ENCODE results near the gene KLKB1. TPM values are rescaled to one million over a fixed set of nuclear protein-coding genes. Genes with fewer than 3 reads are reported as not detected.

Gene KLKB1
- total RNA-seq, 1 experiment from 2014 or later, result not detected

DNA sequence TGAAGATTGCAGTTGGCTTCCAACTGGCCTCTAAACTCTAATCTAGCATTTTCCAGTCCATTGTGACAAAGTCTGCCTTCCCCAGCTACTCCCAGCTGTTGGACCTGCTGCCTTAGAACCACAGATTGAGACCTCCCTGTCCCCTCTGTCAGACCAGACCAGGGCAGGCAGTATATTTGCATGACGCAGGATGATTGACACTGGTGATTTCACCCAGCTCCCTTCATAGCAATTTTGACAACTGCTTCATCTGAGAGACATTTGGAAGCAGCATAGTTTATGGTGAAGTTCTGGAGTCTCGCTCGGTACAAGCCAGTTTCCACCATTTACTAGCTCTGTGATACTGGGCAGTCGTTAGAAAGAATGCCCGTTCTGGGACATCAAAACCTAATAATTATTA, 33.5 kb upstream of the KLKB1 start:
- Histone ChIP-seq H3K27me3 (replicated peaks; ENCODE audit: control insufficient read depth, insufficient read depth, low read length) (no peaks in the 10 kb centered on the region; the same call in none of the 2 replicates), H3K4me3 (ENCODE audit: low read depth, low read length) (no peak overlapping the region), H3K36me3 (ENCODE audit: control insufficient read depth, insufficient read depth, low read length) (no peaks in the 10 kb centered on the region), H3K4me1 (peaks cover 10% of the 10 kb centered on the region; the same call in 1 of the 2 replicates), H3K9me3 (no peaks in the 10 kb centered on the region)
- Mint-ChIP-seq H3K36me3 (ENCODE audit: insufficient read depth, unreplicated experiment) (no peaks in the 10 kb centered on the region), H3K9me3 (ENCODE audit: unreplicated experiment) (no peaks in the 10 kb centered on the region), H3K27ac (ENCODE audit: unreplicated experiment) (no peak overlapping the region), H3K4me3 (ENCODE audit: unreplicated experiment) (no peak overlapping the region), H3K4me1 (ENCODE audit: low read depth, unreplicated experiment) (no peaks in the 10 kb centered on the region), H3K27me3 (ENCODE audit: insufficient read depth, unreplicated experiment) (peaks cover 13% of the 10 kb centered on the region)
- ChIA-PET CTCF (no interaction called here), POLR2A (no interaction called here)
- TF ChIP-seq, protein P1, sequence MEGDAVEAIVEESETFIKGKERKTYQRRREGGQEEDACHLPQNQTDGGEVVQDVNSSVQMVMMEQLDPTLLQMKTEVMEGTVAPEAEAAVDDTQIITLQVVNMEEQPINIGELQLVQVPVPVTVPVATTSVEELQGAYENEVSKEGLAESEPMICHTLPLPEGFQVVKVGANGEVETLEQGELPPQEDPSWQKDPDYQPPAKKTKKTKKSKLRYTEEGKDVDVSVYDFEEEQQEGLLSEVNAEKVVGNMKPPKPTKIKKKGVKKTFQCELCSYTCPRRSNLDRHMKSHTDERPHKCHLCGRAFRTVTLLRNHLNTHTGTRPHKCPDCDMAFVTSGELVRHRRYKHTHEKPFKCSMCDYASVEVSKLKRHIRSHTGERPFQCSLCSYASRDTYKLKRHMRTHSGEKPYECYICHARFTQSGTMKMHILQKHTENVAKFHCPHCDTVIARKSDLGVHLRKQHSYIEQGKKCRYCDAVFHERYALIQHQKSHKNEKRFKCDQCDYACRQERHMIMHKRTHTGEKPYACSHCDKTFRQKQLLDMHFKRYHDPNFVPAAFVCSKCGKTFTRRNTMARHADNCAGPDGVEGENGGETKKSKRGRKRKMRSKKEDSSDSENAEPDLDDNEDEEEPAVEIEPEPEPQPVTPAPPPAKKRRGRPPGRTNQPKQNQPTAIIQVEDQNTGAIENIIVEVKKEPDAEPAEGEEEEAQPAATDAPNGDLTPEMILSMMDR (IDR thresholded peaks at IDR 0.05; ENCODE audit: insufficient read depth in 1 of 2, low read depth in 1 of 2, low read length in 1 of 2, severe bottlenecking in 1 of 2, unreplicated experiment in 1 of 2), result no peak
- no TSS peak for BruUV-seq (replicated peaks)
- intact Hi-C loops (cut with micrococcal nuclease; ENCODE audit: unreplicated experiment), result loop anchor here (5.0 kb wide), 1 partner anchor 52 kb away; no protein-coding TSS in a partner anchor
- no peak for DNase-seq

DNA sequence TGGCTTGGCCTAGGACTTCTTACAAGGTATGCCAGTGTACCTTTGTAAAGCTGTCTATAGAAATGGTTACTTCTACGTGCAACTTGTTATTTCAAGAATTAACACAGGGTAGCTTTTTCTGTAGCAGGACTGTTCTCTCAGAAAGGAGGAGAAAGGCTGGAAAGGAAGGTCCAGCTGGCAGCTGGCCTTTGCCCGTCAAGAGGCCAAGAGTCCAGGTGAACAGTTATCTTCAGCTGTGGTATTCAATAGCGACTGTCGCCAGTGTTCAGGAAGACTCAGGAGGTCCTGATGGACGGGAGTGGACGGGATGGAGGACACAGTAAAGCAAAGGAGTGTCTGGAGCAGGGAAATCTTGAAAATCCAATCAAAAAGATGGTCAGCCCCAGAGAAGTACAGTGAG, 31.2 kb upstream of the KLKB1 start:
- ChIA-PET POLR2A (no interaction called here), CTCF (no interaction called here)
- Mint-ChIP-seq H3K36me3 (ENCODE audit: insufficient read depth, unreplicated experiment) (no peaks in the 10 kb centered on the region), H3K27ac (ENCODE audit: unreplicated experiment) (no peak overlapping the region), H3K27me3 (ENCODE audit: insufficient read depth, unreplicated experiment) (peaks cover 13% of the 10 kb centered on the region), H3K9me3 (ENCODE audit: unreplicated experiment) (no peaks in the 10 kb centered on the region), H3K4me3 (ENCODE audit: unreplicated experiment) (no peak overlapping the region), H3K4me1 (ENCODE audit: low read depth, unreplicated experiment) (no peaks in the 10 kb centered on the region)
- DNase-seq, result no peak
- no peaks in the 10 kb centered on the region; the same call in none of the 2 replicates for H3K27me3 ChIP-seq (replicated peaks; ENCODE audit: control insufficient read depth, insufficient read depth, low read length)
- no peak overlapping the region for H3K4me3 ChIP-seq (ENCODE audit: low read depth, low read length)
- H3K4me1 ChIP-seq, result no peaks in the 10 kb centered on the region
- no peaks in the 10 kb centered on the region for H3K36me3 ChIP-seq (ENCODE audit: control insufficient read depth, insufficient read depth, low read length)
- no peaks in the 10 kb centered on the region for H3K9me3 ChIP-seq
- no TSS peak for BruUV-seq (replicated peaks)
- TF ChIP-seq, protein P1 (IDR thresholded peaks at IDR 0.05; ENCODE audit: insufficient read depth in 1 of 2, low read depth in 1 of 2, low read length in 1 of 2, severe bottlenecking in 1 of 2, unreplicated experiment in 1 of 2), result no peak
- intact Hi-C loops (cut with micrococcal nuclease; ENCODE audit: unreplicated experiment), result no loop called here

DNA sequence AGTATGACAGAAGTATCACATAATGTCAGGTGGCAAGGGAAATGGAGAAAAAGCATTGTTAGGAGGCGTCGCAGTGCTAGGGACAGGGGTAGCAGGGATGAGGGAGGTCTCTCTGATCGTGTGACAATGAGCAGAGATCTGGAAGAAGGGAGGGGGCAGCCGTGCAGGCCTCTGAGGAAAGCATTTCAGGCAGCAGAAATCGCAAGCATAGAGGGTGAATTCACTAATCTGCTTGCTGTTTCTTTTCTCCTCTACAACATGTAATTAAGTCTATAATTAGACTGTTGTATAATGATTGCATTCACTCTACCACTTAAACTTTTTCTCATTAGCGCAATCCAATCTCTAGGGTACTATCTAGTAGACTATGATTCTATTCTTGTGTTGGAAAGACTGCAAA, 26.8 kb upstream of the KLKB1 start:
- no peak overlapping the region for H3K4me3 Mint-ChIP-seq (ENCODE audit: unreplicated experiment)
- ChIA-PET CTCF (no interaction called here), POLR2A (no interaction called here)
- H3K4me1 ChIP-seq, result no peaks in the 10 kb centered on the region; the same call in 1 of the 2 replicates
- no peaks in the 10 kb centered on the region for H3K27me3 ChIP-seq (replicated peaks; ENCODE audit: control insufficient read depth, insufficient read depth, low read length)
- no peaks in the 10 kb centered on the region for H3K9me3 Mint-ChIP-seq (ENCODE audit: unreplicated experiment)
- TF ChIP-seq, protein P1 (IDR thresholded peaks at IDR 0.05; ENCODE audit: insufficient read depth in 1 of 2, low read depth in 1 of 2, low read length in 1 of 2, severe bottlenecking in 1 of 2, unreplicated experiment in 1 of 2), result no peak
- no peaks in the 10 kb centered on the region for H3K9me3 ChIP-seq
- intact Hi-C loops (cut with micrococcal nuclease; ENCODE audit: unreplicated experiment), result no loop called here
- BruUV-seq (replicated peaks), result no TSS peak
- no peak overlapping the region for H3K27ac Mint-ChIP-seq (ENCODE audit: unreplicated experiment)
- peaks cover 12% of the 10 kb centered on the region for H3K36me3 Mint-ChIP-seq (ENCODE audit: insufficient read depth, unreplicated experiment)
- H3K4me3 ChIP-seq (ENCODE audit: low read depth, low read length), result no peak overlapping the region
- no peak for DNase-seq
- H3K4me1 Mint-ChIP-seq (ENCODE audit: low read depth, unreplicated experiment), result peaks cover 11% of the 10 kb centered on the region
- H3K27me3 Mint-ChIP-seq (ENCODE audit: insufficient read depth, unreplicated experiment), result peaks cover 9% of the 10 kb centered on the region
- H3K36me3 ChIP-seq (ENCODE audit: control insufficient read depth, insufficient read depth, low read length), result no peaks in the 10 kb centered on the region

Data from Caco-2 (cell line).